OCI-M1 (cell line): ENCODE data around the gene ZNF500.

ENCODE experiments used
- DNase-seq: peaks from one replicate; lab custom pipeline; 2025; lab: John Stamatoyannopoulos, UW

ZNF500 gene

GRCh38 chr16:4704491-4704890 lies 62.5 kb downstream of the ZNF500 start:
- no peak for DNase-seq

GRCh38 chr16:4703906-4704305 lies 63.1 kb downstream of the ZNF500 start:
- no peak for DNase-seq

GRCh38 chr16:4702466-4702808 lies 64.5 kb downstream of the ZNF500 start:
- DNase-seq: no peak

GRCh38 chr16:4701791-4702465 lies 65.0 kb downstream of the ZNF500 start:
- no peak for DNase-seq

- no peak for DNase-seq
Observed at GRCh38 chr16:4700997-4701743, 65.8 kb downstream of the ZNF500 start.

GRCh38 chr16:4700380-4700996 lies 66.5 kb downstream of the ZNF500 start:
- no peak for DNase-seq

- DNase-seq: no peak
Observed at GRCh38 chr16:4699046-4699556, 67.9 kb downstream of the ZNF500 start.

GRCh38 chr16:4698321-4699045 lies 68.5 kb downstream of the ZNF500 start:
- no peak for DNase-seq
